Osteoblast (primary cell): Measurements from ENCODE around the gene SEC14L3. TPM values are rescaled to one million over a fixed set of nuclear protein-coding genes. Genes with fewer than 3 reads are reported as not detected.

ENCODE experiments used
- DNase-seq: peaks from one replicate; pipeline ENCODE4 v3.0.0; 2011; ENCODE audit warnings: low spot score, mixed read lengths; ENCODE audit not compliant: insufficient read length; ENCODE audit errors: missing footprints
- H2AFZ ChIP-seq: 2 replicates; pipeline ENCODE4 v1.6.0; 2011; ENCODE audit warnings: mild to moderate bottlenecking, low read length
- H3K27ac ChIP-seq: 2 replicates; pipeline ENCODE4 v1.5.1; 2011; ENCODE audit warnings: mild to moderate bottlenecking, low read depth, low read length, moderate library complexity
- H3K27me3 ChIP-seq: 2 replicates; pipeline ENCODE4 v1.6.0; 2012; ENCODE audit warnings: mild to moderate bottlenecking, control low read depth, inconsistent platforms, low read length, moderate library complexity; ENCODE audit not compliant: insufficient read depth
- H3K36me3 ChIP-seq: 2 replicates; pipeline ENCODE4 v1.5.1; 2011; ENCODE audit warnings: mild to moderate bottlenecking, low read length, control low read depth, moderate library complexity; ENCODE audit not compliant: insufficient read depth
- H3K4me1 ChIP-seq: 2 replicates; pipeline ENCODE4 v1.5.1; 2011; ENCODE audit warnings: mild to moderate bottlenecking, low read length, control low read depth, moderate library complexity; ENCODE audit not compliant: insufficient read depth
- H3K4me2 ChIP-seq: 2 replicates; pipeline ENCODE4 v1.6.0; 2011; ENCODE audit warnings: mild to moderate bottlenecking, low read length; ENCODE audit not compliant: insufficient read depth
- H3K4me3 ChIP-seq: fragments of 200-600 bp; sonication (generic); 3 replicates; pipeline ENCODE4 v1.5.1; 2012; ENCODE audit warnings: mild to moderate bottlenecking, low read length, inconsistent platforms; ENCODE audit not compliant: insufficient read depth
- H3K79me2 ChIP-seq: 2 replicates; pipeline ENCODE4 v1.6.0; 2012; ENCODE audit warnings: mild to moderate bottlenecking, low read length, control low read depth, inconsistent platforms; ENCODE audit not compliant: insufficient read depth
- H3K9me3 ChIP-seq: 2 replicates; pipeline ENCODE4 v1.5.1; 2011; ENCODE audit warnings: low read depth, low read length, control low read depth
- H4K20me1 ChIP-seq: 2 replicates; pipeline ENCODE4 v1.6.0; 2012; ENCODE audit warnings: mild to moderate bottlenecking, low read length, control low read depth; ENCODE audit not compliant: insufficient read depth
- CTCF ChIP-seq: IDR thresholded peaks from 2 replicates; pipeline ENCODE4 v1.5.1; 2011; ENCODE audit warnings: mild to moderate bottlenecking, low read depth, low read length, moderate library complexity; ENCODE audit errors: extremely low read depth
- total RNA-seq: library from RNA; depleted of rRNA; stranded (reverse); fragments of >200 nt; gene quantifications from 2 replicates; pipeline ENCODE4 v1.2.3, GENCODE V29; 2012

SEC14L3 gene
- total RNA-seq, 1 donor: not detected

GRCh38 chr22:30445438-30446145 lies 26.2 kb downstream of the SEC14L3 start:
- no peak overlapping the region for H3K4me3 ChIP-seq
- H3K27me3 ChIP-seq: peaks cover 6% of the 10 kb centered on the region
- no peak overlapping the region for H2AFZ ChIP-seq
- peak overlapping the region; percentile 38 for H3K4me2 ChIP-seq
- H3K4me1 ChIP-seq: peaks cover 24% of the 10 kb centered on the region
- no peaks in the 10 kb centered on the region for H4K20me1 ChIP-seq
- H3K79me2 ChIP-seq: no peaks in the 10 kb centered on the region
- no peak for DNase-seq
- no peak overlapping the region for H3K27ac ChIP-seq
- peak; percentile 2 for TF ChIP-seq CTCF
- H3K36me3 ChIP-seq: no peaks in the 10 kb centered on the region
- H3K9me3 ChIP-seq: no peaks in the 10 kb centered on the region

- Histone ChIP-seq H3K79me2 (no peaks in the 10 kb centered on the region), H3K4me3 (peak overlapping the region; percentile 4), H3K4me1 (peaks cover 24% of the 10 kb centered on the region), H3K27me3 (peaks cover 6% of the 10 kb centered on the region), H4K20me1 (no peaks in the 10 kb centered on the region), H3K4me2 (peak overlapping the region; percentile 38), H2AFZ (peak overlapping the region; percentile 59), H3K27ac (no peak overlapping the region), H3K36me3 (no peaks in the 10 kb centered on the region), H3K9me3 (no peaks in the 10 kb centered on the region)
- peak; percentile 92 for TF ChIP-seq CTCF
- DNase-seq: peak; percentile 97
Observed at GRCh38 chr22:30444632-30445437, 27.0 kb downstream of the SEC14L3 start.

- no peaks in the 10 kb centered on the region for H3K79me2 ChIP-seq
- DNase-seq: no peak
- no peaks in the 10 kb centered on the region for H3K36me3 ChIP-seq
- no peak overlapping the region for H3K4me2 ChIP-seq
- no peak overlapping the region for H2AFZ ChIP-seq
- H3K27me3 ChIP-seq: peaks cover 10% of the 10 kb centered on the region
- no peak overlapping the region for H3K4me3 ChIP-seq
- H3K9me3 ChIP-seq: no peaks in the 10 kb centered on the region
- H4K20me1 ChIP-seq: no peaks in the 10 kb centered on the region
- no peak overlapping the region for H3K27ac ChIP-seq
- H3K4me1 ChIP-seq: peaks cover 24% of the 10 kb centered on the region
- TF ChIP-seq CTCF: no peak
Observed at GRCh38 chr22:30441088-30441487, 30.7 kb downstream of the SEC14L3 start.

GRCh38 chr22:30439836-30440235 lies 32.0 kb downstream of the SEC14L3 start:
- no peaks in the 10 kb centered on the region for H3K9me3 ChIP-seq
- H3K27ac ChIP-seq: no peak overlapping the region
- no peak for DNase-seq
- H3K4me2 ChIP-seq: no peak overlapping the region
- H3K4me1 ChIP-seq: peaks cover 15% of the 10 kb centered on the region
- TF ChIP-seq CTCF: no peak
- H3K4me3 ChIP-seq: no peak overlapping the region
- no peaks in the 10 kb centered on the region for H4K20me1 ChIP-seq
- H2AFZ ChIP-seq: no peak overlapping the region
- H3K27me3 ChIP-seq: peaks cover 10% of the 10 kb centered on the region
- H3K36me3 ChIP-seq: no peaks in the 10 kb centered on the region
- no peaks in the 10 kb centered on the region for H3K79me2 ChIP-seq
